Measurements from ENCODE around the gene ELOVL4.

GRCh38 chr6:79896075-79896449 is 51.3 kb downstream of the ELOVL4 start:
- no peak for TF ChIP-seq CTCF (IDR thresholded peaks at IDR 0.05; ENCODE audit: insufficient read depth, low read depth, low read length)
- TF ChIP-seq EZH2 (IDR thresholded peaks at IDR 0.05; ENCODE audit: insufficient read depth, low read length): no peak
